Osteoblast (primary cell): ENCODE results near the gene PTGDR2. TPM values are rescaled to one million over a fixed set of nuclear protein-coding genes. Genes with fewer than 3 reads are reported as not detected.

Experiments used
- DNase-seq: peaks from one replicate; pipeline ENCODE4 v3.0.0; 2011; ENCODE audit warnings: low spot score, mixed read lengths; ENCODE audit not compliant: insufficient read length; ENCODE audit errors: missing footprints
- H2AFZ ChIP-seq: 2 replicates; pipeline ENCODE4 v1.6.0; 2011; ENCODE audit warnings: mild to moderate bottlenecking, low read length
- H3K27ac ChIP-seq: 2 replicates; pipeline ENCODE4 v1.5.1; 2011; ENCODE audit warnings: mild to moderate bottlenecking, low read depth, low read length, moderate library complexity
- H3K27me3 ChIP-seq: 2 replicates; pipeline ENCODE4 v1.6.0; 2012; ENCODE audit warnings: mild to moderate bottlenecking, control low read depth, inconsistent platforms, low read length, moderate library complexity; ENCODE audit not compliant: insufficient read depth
- H3K36me3 ChIP-seq: 2 replicates; pipeline ENCODE4 v1.5.1; 2011; ENCODE audit warnings: mild to moderate bottlenecking, low read length, control low read depth, moderate library complexity; ENCODE audit not compliant: insufficient read depth
- H3K4me1 ChIP-seq: 2 replicates; pipeline ENCODE4 v1.5.1; 2011; ENCODE audit warnings: mild to moderate bottlenecking, low read length, control low read depth, moderate library complexity; ENCODE audit not compliant: insufficient read depth
- H3K4me2 ChIP-seq: 2 replicates; pipeline ENCODE4 v1.6.0; 2011; ENCODE audit warnings: mild to moderate bottlenecking, low read length; ENCODE audit not compliant: insufficient read depth
- H3K4me3 ChIP-seq: fragments of 200-600 bp; sonication (generic); 3 replicates; pipeline ENCODE4 v1.5.1; 2012; ENCODE audit warnings: mild to moderate bottlenecking, low read length, inconsistent platforms; ENCODE audit not compliant: insufficient read depth
- H3K79me2 ChIP-seq: 2 replicates; pipeline ENCODE4 v1.6.0; 2012; ENCODE audit warnings: mild to moderate bottlenecking, low read length, control low read depth, inconsistent platforms; ENCODE audit not compliant: insufficient read depth
- H3K9me3 ChIP-seq: 2 replicates; pipeline ENCODE4 v1.5.1; 2011; ENCODE audit warnings: low read depth, low read length, control low read depth
- H4K20me1 ChIP-seq: 2 replicates; pipeline ENCODE4 v1.6.0; 2012; ENCODE audit warnings: mild to moderate bottlenecking, low read length, control low read depth; ENCODE audit not compliant: insufficient read depth
- total RNA-seq: library from RNA; depleted of rRNA; stranded (reverse); fragments of >200 nt; gene quantifications from 2 replicates; pipeline ENCODE4 v1.2.3, GENCODE V29; 2012
- TF ChIP-seq, protein P1 (sequence below): IDR thresholded peaks from 2 replicates; pipeline ENCODE4 v1.5.1; 2011; ENCODE audit warnings: mild to moderate bottlenecking, low read depth, low read length, moderate library complexity; ENCODE audit errors: extremely low read depth

PTGDR2 gene
- total RNA-seq, 1 donor, result not detected

GRCh38 chr11:60867871-60868681 is 12.3 kb upstream of the PTGDR2 start:
- no peak overlapping the region for H3K4me2 ChIP-seq
- H3K79me2 ChIP-seq, result no peaks in the 10 kb centered on the region
- peaks cover 21% of the 10 kb centered on the region for H3K4me1 ChIP-seq
- H3K9me3 ChIP-seq, result no peaks in the 10 kb centered on the region
- no peak overlapping the region for H3K27ac ChIP-seq
- H3K36me3 ChIP-seq, result no peaks in the 10 kb centered on the region
- peaks cover 6% of the 10 kb centered on the region for H3K27me3 ChIP-seq
- DNase-seq, result no peak
- no peak overlapping the region for H2AFZ ChIP-seq
- no peak overlapping the region for H3K4me3 ChIP-seq
- no peaks in the 10 kb centered on the region for H4K20me1 ChIP-seq
- TF ChIP-seq, protein P1, sequence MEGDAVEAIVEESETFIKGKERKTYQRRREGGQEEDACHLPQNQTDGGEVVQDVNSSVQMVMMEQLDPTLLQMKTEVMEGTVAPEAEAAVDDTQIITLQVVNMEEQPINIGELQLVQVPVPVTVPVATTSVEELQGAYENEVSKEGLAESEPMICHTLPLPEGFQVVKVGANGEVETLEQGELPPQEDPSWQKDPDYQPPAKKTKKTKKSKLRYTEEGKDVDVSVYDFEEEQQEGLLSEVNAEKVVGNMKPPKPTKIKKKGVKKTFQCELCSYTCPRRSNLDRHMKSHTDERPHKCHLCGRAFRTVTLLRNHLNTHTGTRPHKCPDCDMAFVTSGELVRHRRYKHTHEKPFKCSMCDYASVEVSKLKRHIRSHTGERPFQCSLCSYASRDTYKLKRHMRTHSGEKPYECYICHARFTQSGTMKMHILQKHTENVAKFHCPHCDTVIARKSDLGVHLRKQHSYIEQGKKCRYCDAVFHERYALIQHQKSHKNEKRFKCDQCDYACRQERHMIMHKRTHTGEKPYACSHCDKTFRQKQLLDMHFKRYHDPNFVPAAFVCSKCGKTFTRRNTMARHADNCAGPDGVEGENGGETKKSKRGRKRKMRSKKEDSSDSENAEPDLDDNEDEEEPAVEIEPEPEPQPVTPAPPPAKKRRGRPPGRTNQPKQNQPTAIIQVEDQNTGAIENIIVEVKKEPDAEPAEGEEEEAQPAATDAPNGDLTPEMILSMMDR, result no peak

GRCh38 chr11:60866911-60867870 is 11.4 kb upstream of the PTGDR2 start, which contains the start of gene ZP1:
TSS of gene ZP1 (plus strand) at chr11:60867542. CDS start at chr11:60867562, 20 bp downstream.
- H3K4me3 ChIP-seq, result no peak within 1 kb of the TSS

GRCh38 chr11:60864856-60865513 is 9.2 kb upstream of the PTGDR2 start:
- H3K79me2 ChIP-seq, result no peaks in the 10 kb centered on the region

More at GRCh38 chr11:60866911-60867870, 11.4 kb upstream of the PTGDR2 start, which contains the start of gene ZP1:
- Histone ChIP-seq H3K4me2 (no peak within 1 kb of the TSS), H3K9me3 (no peaks in the 10 kb centered on the region), H4K20me1 (no peaks in the 10 kb centered on the region), H3K27ac (no peak within 1 kb of the TSS), H2AFZ (no peak within 1 kb of the TSS), H3K79me2 (no peaks in the 10 kb centered on the region), H3K36me3 (no peaks in the 10 kb centered on the region), H3K27me3 (peaks cover 9% of the 10 kb centered on the region), H3K4me1 (peaks cover 12% of the 10 kb centered on the region)
- TF ChIP-seq, protein P1, result no peak
- DNase-seq, result peak; percentile 38

More at GRCh38 chr11:60864856-60865513, 9.2 kb upstream of the PTGDR2 start:
- H4K20me1 ChIP-seq, result no peaks in the 10 kb centered on the region
- DNase-seq, result no peak
- TF ChIP-seq, protein P1, result no peak
- no peaks in the 10 kb centered on the region for H3K9me3 ChIP-seq
- no peak overlapping the region for H2AFZ ChIP-seq
- no peak overlapping the region for H3K4me3 ChIP-seq
- peaks cover 3% of the 10 kb centered on the region for H3K27me3 ChIP-seq
- H3K36me3 ChIP-seq, result no peaks in the 10 kb centered on the region
- no peak overlapping the region for H3K27ac ChIP-seq
- H3K4me1 ChIP-seq, result no peaks in the 10 kb centered on the region
- H3K4me2 ChIP-seq, result no peak overlapping the region
